H7 (cell line): ENCODE data around the gene CAB39. TPM values are rescaled to one million over a fixed set of nuclear protein-coding genes. Genes with fewer than 3 reads are reported as not detected.
"Not testable (repeated sequence)": the region's sequence is repeated elsewhere in the genome, so short reads cannot be mapped to it uniquely, and the experiment has no call there.

Experiments used
- DNase-seq: peaks from one replicate; pipeline ENCODE4 v3.0.0; 2012
- H3K27me3 ChIP-seq: 2 replicates; pipeline ENCODE4 v1.6.0; 2011; ENCODE audit warnings: mild to moderate bottlenecking, low read length; ENCODE audit not compliant: control insufficient read depth, insufficient read depth
- H3K36me3 ChIP-seq: replicated peaks from 2 replicates; pipeline ENCODE4 v1.5.1; 2011; ENCODE audit warnings: low read length; ENCODE audit not compliant: control insufficient read depth, insufficient read depth
- H3K4me3 ChIP-seq: 2 replicates; pipeline ENCODE4 v1.5.1; 2011; ENCODE audit warnings: low read depth, mild to moderate bottlenecking, control low read depth, low read length, moderate library complexity; ENCODE audit not compliant: insufficient read depth
- total RNA-seq: library from RNA; depleted of rRNA; stranded (reverse); fragments of >200 nt; shearing (Covaris generic); gene quantifications from 2 replicates; pipeline ENCODE4 v1.2.3, GENCODE V29; 2014

The CAB39 gene
- total RNA-seq, 1 experiment from 2014 or later = 39.3 TPM

GRCh38 chr2:230693411-230693810 is 19.2 kb upstream of the CAB39 start:
- H3K27me3 ChIP-seq = no peaks in the 10 kb centered on the region
- no peak overlapping the region for H3K4me3 ChIP-seq
- H3K36me3 ChIP-seq = no peaks in the 10 kb centered on the region
- DNase-seq = no peak

GRCh38 chr2:230694241-230694640 is 18.4 kb upstream of the CAB39 start:
- Histone ChIP-seq H3K36me3 (no peaks in the 10 kb centered on the region), H3K4me3 (no peak overlapping the region), H3K27me3 (no peaks in the 10 kb centered on the region)
- DNase-seq = no peak

DNA sequence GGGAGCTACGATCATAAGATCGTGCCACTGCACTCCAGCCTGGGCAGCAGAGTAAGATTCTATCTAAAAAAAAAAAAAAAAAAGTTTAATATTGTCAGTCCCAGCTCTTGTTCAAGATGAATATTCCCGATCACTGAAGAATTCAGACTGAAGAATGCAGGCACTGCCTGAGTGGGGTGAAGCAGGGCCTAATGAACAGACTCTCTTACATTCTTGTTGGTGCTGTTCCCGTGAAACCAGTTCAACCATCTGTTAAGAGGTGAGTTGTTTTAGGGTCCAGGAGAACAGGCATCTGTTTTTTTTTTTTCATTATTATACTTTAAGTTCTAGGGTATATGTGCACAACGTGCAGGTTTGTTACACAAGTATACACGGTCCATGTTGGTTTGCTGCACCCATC is 17.1 kb upstream of the CAB39 start:
- Histone ChIP-seq H3K4me3 (no peak overlapping the region), H3K36me3 (no peaks in the 10 kb centered on the region), H3K27me3 (no peaks in the 10 kb centered on the region)
- no peak for DNase-seq

DNA sequence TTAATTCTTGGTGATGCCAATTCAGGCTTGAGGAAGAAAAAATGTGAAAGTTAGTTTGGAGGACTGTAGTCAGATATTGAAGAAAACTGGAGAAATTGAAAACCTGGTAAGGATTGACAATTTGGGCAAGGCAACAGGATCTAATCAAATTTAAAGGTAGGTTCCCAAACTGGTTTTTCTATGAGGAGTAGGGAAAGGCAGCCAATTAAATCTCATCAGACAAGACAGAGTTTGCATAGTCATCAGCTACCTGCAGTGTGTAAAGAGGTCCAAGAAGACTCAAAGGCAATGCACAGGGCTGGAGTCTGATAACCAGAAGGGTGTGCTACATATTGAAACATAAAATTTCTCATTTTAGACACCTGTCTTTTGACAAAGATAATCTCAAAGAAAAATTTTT is 16.0 kb upstream of the CAB39 start:
- no peaks in the 10 kb centered on the region for H3K36me3 ChIP-seq
- H3K27me3 ChIP-seq = no peaks in the 10 kb centered on the region
- no peak overlapping the region for H3K4me3 ChIP-seq
- no peak for DNase-seq

- Histone ChIP-seq H3K36me3 (no peaks in the 10 kb centered on the region), H3K4me3 (no peak overlapping the region), H3K27me3 (no peaks in the 10 kb centered on the region)
- DNase-seq = no peak
Observed at GRCh38 chr2:230697676-230698075, 15.0 kb upstream of the CAB39 start.

GRCh38 chr2:230698753-230699152 is 13.9 kb upstream of the CAB39 start:
- not testable (repeated sequence) for H3K36me3 ChIP-seq, H3K27me3 ChIP-seq, H3K4me3 ChIP-seq, DNase-seq

DNA sequence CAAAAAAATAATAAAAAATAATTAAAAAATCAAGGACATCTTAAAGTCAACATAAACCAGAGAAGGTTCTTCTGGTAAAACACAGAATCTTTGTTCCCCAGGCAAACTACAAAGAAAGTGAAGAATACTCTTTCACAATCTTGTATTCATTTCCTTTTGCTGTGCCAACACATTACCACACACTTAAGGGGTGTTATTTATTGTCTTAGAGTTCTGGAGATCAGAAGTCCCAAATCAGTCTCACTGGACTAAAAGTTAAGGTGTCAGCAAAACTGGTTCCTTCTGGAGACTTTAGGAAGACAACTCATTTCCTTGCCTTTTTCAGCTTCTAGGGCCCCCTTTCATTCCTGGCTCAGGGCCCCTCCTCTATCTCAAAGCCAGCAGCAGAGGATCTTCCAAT is 12.2 kb upstream of the CAB39 start:
- DNase-seq = no peak
- no peaks in the 10 kb centered on the region for H3K36me3 ChIP-seq
- no peaks in the 10 kb centered on the region for H3K27me3 ChIP-seq
- no peak overlapping the region for H3K4me3 ChIP-seq

DNA sequence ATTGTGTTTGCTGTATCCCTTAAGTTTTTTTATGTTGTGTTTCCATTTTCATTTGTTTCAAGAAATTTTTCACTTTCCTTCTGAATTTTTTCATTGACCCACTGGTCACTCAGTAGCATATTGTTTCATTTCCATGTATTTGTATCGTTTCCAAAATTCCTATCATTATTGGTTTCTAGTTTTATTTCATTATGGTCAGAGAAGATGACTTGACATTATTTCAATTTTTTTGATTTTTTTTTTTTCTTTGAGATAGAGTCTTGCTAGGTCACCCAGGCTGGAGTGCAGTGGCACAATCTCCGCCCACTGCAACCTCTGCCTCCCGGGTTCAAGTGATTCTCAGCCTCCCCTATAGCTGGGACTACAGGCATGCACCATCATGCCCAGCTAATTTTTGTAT is 11.3 kb upstream of the CAB39 start:
- no peak overlapping the region for H3K4me3 ChIP-seq
- no peaks in the 10 kb centered on the region for H3K36me3 ChIP-seq
- H3K27me3 ChIP-seq = no peaks in the 10 kb centered on the region
- DNase-seq = no peak

GRCh38 chr2:230702457-230702856 is 10.2 kb upstream of the CAB39 start:
- not testable (repeated sequence) for H3K4me3 ChIP-seq, DNase-seq

DNA sequence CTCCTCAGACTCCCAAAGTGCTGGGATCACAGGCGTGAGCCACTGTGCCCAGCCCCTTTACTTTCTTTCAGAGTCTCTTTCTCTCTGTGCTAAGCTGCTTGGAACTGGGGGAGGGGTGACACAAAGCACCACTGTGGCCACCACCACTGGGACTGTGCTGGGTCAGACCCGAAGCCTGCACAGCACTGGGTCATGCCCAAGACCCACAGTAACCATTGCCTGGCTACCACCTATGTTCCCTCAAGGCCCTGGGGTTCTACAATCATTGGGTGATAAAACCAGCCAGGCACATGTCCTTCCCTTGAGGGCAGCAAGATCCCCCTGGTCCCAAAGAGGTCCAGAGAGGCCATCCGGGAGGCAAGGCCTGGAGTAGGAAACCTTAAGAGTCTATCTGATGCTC is 9.1 kb upstream of the CAB39 start:
- no peaks in the 10 kb centered on the region for H3K36me3 ChIP-seq
- DNase-seq = no peak
- no peak overlapping the region for H3K4me3 ChIP-seq
- no peaks in the 10 kb centered on the region for H3K27me3 ChIP-seq

More at GRCh38 chr2:230702457-230702856, 10.2 kb upstream of the CAB39 start:
- H3K27me3 ChIP-seq, H3K36me3 ChIP-seq: not testable (repeated sequence)

GRCh38 chr2:230706053-230706521 is 6.6 kb upstream of the CAB39 start:
- Histone ChIP-seq H3K36me3 (no peaks in the 10 kb centered on the region), H3K4me3 (no peak overlapping the region), H3K27me3 (no peaks in the 10 kb centered on the region)
- DNase-seq = no peak

GRCh38 chr2:230706966-230707365 is 5.7 kb upstream of the CAB39 start:
- DNase-seq = no peak
- H3K27me3 ChIP-seq = no peaks in the 10 kb centered on the region
- no peak overlapping the region for H3K4me3 ChIP-seq
- no peaks in the 10 kb centered on the region for H3K36me3 ChIP-seq

GRCh38 chr2:230708204-230708603 is 4.4 kb upstream of the CAB39 start:
- DNase-seq = no peak
- Histone ChIP-seq H3K27me3 (no peaks in the 10 kb centered on the region), H3K36me3 (no peaks in the 10 kb centered on the region), H3K4me3 (no peak overlapping the region)

GRCh38 chr2:230711224-230711623 is 1.4 kb upstream of the CAB39 start:
- no peak for DNase-seq
- no peaks in the 10 kb centered on the region for H3K36me3 ChIP-seq
- H3K27me3 ChIP-seq = no peaks in the 10 kb centered on the region
- H3K4me3 ChIP-seq = no peak overlapping the region

GRCh38 chr2:230713331-230714135 is 891 bp downstream of the CAB39 start:
- DNase-seq = peak; percentile 68
- H3K4me3 ChIP-seq = peak overlapping the region; percentile 85
- H3K27me3 ChIP-seq = no peaks in the 10 kb centered on the region
- no peaks in the 10 kb centered on the region for H3K36me3 ChIP-seq

GRCh38 chr2:230714136-230714480 is 1.5 kb downstream of the CAB39 start:
- no peaks in the 10 kb centered on the region for H3K27me3 ChIP-seq
- no peak for DNase-seq
- no peaks in the 10 kb centered on the region for H3K36me3 ChIP-seq
- H3K4me3 ChIP-seq = peak overlapping the region; percentile 85
